C4-2B (cell line): ENCODE results near the gene EMCN.
A peak's percentile ranks its signal among the peaks of the same experiment; 100 is the strongest.

Experiments used
- H3K27ac ChIP-seq: fragments of 450-650 bp; 2 replicates; pipeline ENCODE4 v1.5.1; 2017
- ZFX ChIP-seq: fragments of 450-650 bp; IDR thresholded peaks from 2 replicates; pipeline ENCODE4 v1.6.1; 2017
- TF ChIP-seq, protein P1 (sequence below): fragments of 450-650 bp; conservative IDR thresholded peaks from 2 replicates; pipeline ENCODE4 v1.5.1; 2017; ENCODE audit warnings: mild to moderate bottlenecking

EMCN gene

DNA sequence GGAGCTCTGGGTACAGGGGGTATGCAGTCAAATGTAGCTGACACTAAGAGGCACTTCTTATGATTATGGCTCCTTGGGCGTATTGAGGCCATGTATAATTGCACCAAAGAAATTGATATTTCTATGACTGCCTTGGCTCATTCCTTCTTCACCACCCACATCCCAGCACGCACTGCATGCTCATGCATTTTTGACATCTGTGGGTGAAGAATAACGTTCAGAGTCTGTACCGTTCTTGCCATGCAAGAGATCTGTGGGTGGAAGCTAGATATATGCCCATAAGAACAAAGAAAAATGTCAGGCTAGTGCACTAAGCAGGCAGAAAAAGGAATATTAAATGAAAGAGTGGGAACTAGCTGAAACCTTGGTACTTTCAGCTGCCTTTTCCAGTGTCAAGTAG lies 93.4 kb downstream of the EMCN start:
- H3K27ac ChIP-seq = no peak overlapping the region; the same call in 1 of the 2 replicates
- no peak for TF ChIP-seq ZFX
- TF ChIP-seq, protein P1, sequence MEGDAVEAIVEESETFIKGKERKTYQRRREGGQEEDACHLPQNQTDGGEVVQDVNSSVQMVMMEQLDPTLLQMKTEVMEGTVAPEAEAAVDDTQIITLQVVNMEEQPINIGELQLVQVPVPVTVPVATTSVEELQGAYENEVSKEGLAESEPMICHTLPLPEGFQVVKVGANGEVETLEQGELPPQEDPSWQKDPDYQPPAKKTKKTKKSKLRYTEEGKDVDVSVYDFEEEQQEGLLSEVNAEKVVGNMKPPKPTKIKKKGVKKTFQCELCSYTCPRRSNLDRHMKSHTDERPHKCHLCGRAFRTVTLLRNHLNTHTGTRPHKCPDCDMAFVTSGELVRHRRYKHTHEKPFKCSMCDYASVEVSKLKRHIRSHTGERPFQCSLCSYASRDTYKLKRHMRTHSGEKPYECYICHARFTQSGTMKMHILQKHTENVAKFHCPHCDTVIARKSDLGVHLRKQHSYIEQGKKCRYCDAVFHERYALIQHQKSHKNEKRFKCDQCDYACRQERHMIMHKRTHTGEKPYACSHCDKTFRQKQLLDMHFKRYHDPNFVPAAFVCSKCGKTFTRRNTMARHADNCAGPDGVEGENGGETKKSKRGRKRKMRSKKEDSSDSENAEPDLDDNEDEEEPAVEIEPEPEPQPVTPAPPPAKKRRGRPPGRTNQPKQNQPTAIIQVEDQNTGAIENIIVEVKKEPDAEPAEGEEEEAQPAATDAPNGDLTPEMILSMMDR = no peak

DNA sequence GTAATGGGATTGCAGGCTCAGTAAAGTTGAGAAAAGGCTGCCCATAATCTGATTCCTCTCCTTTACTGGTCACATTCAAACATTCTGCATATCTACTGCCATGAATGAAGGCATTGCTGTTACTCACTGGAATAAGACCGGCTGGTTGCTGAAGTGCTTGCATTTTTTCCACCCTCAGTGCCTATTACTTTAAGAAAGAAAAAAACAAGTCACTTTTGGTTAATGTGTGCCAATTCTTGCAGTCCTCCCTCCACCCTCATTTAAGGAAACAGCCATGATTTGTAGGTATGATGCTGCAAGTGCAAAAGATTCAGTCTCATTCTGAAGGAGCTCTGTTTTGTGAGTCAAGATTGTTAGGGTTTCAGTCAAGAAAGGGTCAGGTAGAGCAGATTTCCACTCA lies 94.9 kb downstream of the EMCN start:
- no peak overlapping the region; the same call in 1 of the 2 replicates for H3K27ac ChIP-seq
- TF ChIP-seq ZFX = no peak
- TF ChIP-seq, protein P1 = no peak

DNA sequence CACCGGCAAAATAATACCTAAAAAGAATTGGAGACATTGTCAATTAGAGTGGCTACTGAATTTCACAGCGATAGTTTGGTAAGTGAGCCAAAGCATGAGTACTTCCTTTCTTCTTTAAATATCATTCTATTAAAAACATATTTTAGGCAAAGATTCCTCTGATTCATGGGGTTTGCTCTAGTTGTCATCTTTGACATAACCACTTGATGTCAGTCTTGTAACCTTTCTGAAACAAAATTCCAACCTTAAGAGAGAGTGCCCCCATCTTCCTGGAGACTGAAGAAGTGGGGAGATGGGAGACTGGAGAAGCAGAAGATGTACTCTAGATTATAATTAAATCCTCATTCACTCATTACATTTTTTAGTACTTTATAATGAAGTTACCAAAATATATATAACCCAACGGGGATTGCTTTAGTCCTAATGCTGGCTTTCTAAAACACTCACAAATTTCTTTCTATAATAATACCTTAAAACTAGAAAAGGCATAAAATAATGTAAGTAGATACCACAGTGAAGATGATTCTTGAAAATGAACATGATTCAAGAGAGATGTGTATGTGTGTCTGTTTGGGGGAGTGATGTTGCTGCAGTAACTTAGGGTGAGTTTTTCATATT lies 96.4 kb downstream of the EMCN start:
- no peak overlapping the region for H3K27ac ChIP-seq
- no peak for TF ChIP-seq ZFX
- TF ChIP-seq, protein P1 = peak; percentile 77

DNA sequence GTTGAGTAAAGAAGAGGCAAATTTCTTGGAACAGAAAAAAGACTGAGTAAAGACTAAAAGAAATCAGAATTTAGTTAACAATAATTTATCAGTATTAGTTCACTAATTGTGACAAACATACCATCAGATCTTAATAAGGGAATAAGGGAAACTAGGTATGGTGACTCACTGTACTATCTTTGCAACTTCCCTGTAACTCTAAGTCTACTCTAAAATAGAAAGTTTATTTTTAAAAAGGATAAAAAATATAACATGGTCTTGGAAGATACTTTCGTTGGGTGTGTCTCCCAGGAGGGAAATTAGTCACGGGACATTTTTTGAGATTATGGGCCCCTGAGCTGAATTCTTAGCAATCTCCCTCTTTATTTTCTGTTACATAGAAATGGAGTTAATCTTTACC lies 97.3 kb downstream of the EMCN start:
- H3K27ac ChIP-seq = no peak overlapping the region
- TF ChIP-seq ZFX = no peak
- TF ChIP-seq, protein P1 = no peak

DNA sequence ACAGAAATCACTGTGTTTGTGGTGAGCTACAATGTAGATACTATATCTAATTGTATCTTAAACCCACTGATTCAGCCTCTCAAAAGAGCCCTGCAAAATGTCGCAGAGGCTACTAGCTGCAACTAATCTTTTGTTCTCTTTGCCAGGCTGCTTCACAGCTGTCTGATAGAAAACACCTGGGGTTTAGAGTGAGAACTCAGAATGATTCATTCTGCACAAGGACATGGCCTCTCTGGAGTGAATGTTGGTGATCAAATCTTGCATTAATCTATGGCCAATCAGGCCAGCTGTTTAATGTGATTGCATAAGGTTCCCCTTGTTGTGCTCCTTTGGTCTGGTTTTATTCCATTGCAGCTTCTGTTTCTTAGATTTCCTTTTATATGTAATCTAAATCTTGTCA lies 100.3 kb downstream of the EMCN start:
- no peak for TF ChIP-seq ZFX
- TF ChIP-seq, protein P1 = no peak
- H3K27ac ChIP-seq = no peak overlapping the region

DNA sequence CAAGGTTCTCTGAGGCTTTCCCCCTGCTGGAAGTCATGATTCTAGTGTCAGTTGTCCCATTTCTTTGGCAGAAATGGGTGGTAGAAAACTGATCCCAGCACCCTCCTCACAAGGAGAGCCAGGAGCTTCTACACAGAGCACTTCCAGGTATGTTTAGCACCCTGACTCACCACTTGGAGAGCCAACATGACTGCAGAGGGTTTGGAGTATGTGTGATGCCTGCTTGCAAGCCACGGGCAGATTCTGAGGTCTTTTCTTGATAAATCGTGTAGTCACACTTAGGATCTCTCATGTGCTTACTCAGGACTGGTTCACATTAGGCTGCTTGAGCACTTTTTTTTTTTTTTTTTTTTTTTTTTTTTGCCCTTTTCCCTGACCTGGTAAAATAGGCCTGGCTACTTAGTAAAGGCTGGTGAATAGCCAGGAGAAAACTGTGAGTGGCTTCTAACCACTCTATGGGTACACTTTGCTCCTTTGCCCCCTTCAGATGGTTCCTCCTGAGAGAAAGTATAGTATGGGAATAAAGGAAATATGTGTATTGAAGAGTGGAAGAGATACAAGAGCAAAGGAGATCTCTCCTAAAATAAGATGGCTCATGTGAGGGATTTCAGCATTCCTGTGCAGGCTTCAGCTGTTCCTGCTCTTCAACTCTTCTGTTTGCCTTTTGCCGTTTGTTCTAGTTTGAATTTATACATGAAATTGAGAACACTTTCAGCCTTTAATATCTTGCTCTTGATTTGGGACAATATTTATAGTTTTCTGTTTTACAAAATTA lies 103.6 kb downstream of the EMCN start:
- no peak for TF ChIP-seq ZFX
- TF ChIP-seq, protein P1 = no peak
- H3K27ac ChIP-seq = no peak overlapping the region

DNA sequence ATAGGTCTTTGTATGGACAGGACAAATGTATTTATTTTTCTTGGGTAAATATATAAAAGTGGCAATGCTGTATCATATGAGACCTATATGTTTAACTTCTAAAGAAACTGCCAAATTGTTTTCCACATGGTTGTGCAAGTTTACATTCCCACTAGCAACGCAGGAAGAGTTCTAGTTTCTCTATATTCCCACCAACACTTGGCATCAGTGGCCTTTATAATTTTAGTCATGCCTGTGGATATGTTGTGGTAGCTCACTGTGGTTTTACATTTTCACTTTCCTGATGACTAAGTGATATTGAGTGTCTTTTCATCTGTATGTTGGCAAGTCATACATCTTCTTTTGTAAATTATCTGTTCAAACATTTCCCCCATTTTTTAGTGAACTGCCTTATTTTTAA lies 126.0 kb downstream of the EMCN start:
- H3K27ac ChIP-seq = no peak overlapping the region
- TF ChIP-seq, protein P1 = no peak
- TF ChIP-seq ZFX = no peak
